Measurements from ENCODE around the gene MAX. TPM values are rescaled to one million over a fixed set of nuclear protein-coding genes. Genes with fewer than 3 reads are reported as not detected.

Gene MAX
- total and polyA plus RNA-seq, 3 donors from 2014 or later, result 53.1 to 56.7 (median 56.4) TPM

DNA sequence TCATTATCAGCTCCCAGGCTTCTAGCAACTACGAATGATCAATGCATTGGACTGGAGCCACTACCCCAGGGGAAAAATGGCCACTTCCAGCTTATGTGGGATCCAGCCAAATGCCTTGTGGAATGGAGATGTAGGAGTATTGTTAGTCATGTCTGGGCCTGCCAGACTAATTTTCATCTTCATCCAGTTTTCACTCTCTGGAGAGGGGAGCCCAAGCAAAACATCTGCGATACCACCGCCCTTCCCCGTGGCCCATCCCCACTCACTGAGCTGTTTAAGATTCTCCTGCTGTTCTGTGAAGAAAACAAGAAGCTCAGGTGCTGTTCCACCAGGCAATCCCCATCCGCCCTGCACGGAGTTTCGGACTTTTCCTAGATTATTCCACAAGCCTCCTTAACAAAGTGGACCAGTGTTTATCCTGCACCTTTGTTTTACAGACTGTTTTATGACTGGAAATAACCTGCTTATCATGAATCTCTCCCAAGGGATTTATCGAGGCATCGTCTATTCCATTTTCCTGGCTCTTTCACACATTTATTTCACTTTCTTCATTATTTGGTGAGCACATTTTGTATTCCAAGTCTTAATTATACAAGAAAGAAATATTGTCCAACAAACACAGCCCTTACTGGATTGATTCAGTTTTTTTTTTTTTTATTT lies 35.5 kb upstream of the MAX start:
- TF ChIP-seq, protein P1, sequence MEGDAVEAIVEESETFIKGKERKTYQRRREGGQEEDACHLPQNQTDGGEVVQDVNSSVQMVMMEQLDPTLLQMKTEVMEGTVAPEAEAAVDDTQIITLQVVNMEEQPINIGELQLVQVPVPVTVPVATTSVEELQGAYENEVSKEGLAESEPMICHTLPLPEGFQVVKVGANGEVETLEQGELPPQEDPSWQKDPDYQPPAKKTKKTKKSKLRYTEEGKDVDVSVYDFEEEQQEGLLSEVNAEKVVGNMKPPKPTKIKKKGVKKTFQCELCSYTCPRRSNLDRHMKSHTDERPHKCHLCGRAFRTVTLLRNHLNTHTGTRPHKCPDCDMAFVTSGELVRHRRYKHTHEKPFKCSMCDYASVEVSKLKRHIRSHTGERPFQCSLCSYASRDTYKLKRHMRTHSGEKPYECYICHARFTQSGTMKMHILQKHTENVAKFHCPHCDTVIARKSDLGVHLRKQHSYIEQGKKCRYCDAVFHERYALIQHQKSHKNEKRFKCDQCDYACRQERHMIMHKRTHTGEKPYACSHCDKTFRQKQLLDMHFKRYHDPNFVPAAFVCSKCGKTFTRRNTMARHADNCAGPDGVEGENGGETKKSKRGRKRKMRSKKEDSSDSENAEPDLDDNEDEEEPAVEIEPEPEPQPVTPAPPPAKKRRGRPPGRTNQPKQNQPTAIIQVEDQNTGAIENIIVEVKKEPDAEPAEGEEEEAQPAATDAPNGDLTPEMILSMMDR (IDR thresholded peaks at IDR 0.05), result no peak
- no peak for TF ChIP-seq POLR2A (IDR thresholded peaks at IDR 0.05)
- H3K4me3 ChIP-seq, result no peak overlapping the region
- H3K27ac ChIP-seq, result no peak overlapping the region
- no peaks in the 10 kb centered on the region for H3K27me3 ChIP-seq
- no peaks in the 10 kb centered on the region for H3K4me1 ChIP-seq
- no peak for DNase-seq
- no peaks in the 10 kb centered on the region for H3K36me3 ChIP-seq (ENCODE audit: low read depth, missing control alignments)
- intact Hi-C loops (cut with DNase I; ENCODE audit: low total_unique reads), result no loop called here
- H3K9me3 ChIP-seq, result no peaks in the 10 kb centered on the region
- 55 to 62% methylated on average over 9 of the region's 9 CpGs for WGBS, 2 donors

DNA sequence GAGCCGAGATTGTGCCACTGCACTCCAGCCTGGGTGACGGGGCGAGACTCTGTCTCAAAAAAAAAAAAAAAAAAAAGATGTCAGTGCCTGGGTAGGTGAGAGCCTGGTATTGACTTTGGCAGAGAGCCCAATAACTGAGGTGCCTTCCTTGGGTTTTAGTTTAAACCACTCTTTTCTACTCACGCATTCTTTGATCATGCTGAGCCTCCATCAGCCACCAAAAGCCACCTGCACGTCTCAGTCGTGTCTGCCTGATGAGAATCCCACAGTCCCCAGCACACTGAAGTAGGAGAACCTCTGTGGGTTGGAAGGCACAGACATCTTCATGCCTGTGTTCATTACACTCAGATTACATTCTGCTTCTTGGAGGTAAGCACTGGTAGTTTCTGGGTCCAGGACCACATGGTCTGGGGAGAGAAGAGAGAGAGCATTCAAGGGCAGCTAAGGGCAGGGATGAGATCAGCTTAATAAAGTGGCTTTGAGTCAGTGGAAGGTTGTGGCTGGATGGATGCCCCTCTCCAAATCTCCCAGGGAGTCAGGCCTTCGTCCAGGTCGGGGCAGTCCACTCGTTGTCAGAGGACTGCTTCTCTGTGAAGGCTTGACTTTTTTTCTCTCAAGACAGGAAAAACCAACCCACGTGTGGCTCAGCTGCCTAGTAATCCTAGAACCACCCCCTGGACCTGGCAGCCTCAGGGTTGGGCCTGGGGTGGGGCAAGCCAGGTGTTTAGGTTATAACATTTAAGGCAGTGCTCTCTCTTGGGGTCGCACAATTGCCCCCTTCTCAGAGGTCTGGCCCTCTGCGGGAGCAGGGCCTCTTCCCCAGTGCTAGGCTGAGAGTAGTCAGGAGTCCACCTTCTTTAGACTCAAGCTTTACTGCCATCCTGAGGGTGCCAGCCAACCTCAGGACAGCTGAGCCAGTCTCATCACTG lies 32.6 kb upstream of the MAX start:
- no peak for DNase-seq
- Histone ChIP-seq H3K36me3 (ENCODE audit: low read depth, missing control alignments) (no peaks in the 10 kb centered on the region), H3K9me3 (no peaks in the 10 kb centered on the region), H3K4me3 (no peak overlapping the region), H3K4me1 (no peaks in the 10 kb centered on the region), H3K27me3 (no peaks in the 10 kb centered on the region), H3K27ac (no peak overlapping the region)
- intact Hi-C loops (cut with DNase I; ENCODE audit: low total_unique reads), result no loop called here
- 87% methylated on average over 12 of the region's 12 CpGs for WGBS, 2 donors
- TF ChIP-seq, protein P1 (IDR thresholded peaks at IDR 0.05), result no peak
- no peak for TF ChIP-seq POLR2A (IDR thresholded peaks at IDR 0.05)

DNA sequence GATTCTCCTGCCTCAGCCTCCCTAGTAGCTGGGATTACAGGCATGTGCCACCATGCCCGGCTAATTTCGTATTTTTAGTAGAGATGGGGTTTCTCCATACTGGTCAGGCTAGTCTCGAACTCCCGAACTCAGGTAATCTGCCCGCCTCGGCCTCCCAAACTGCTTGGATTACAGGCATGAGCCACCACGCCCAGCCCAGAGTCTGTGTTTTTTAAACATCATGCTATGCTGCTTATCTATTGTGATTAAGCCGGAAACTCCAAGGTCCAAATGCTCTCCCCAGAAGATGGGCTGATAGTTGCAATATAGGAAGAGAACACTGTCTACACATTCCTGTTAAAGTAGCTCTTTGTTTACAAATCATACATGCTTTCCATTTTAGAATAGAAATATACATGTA lies 30.5 kb upstream of the MAX start:
- no peaks in the 10 kb centered on the region for H3K4me1 ChIP-seq
- no peaks in the 10 kb centered on the region for H3K36me3 ChIP-seq (ENCODE audit: low read depth, missing control alignments)
- no peak overlapping the region for H3K4me3 ChIP-seq
- no peak overlapping the region for H3K27ac ChIP-seq
- TF ChIP-seq, protein P1 (IDR thresholded peaks at IDR 0.05), result no peak
- no peak for TF ChIP-seq POLR2A (IDR thresholded peaks at IDR 0.05)
- intact Hi-C loops (cut with DNase I; ENCODE audit: low total_unique reads), result no loop called here
- no peaks in the 10 kb centered on the region for H3K27me3 ChIP-seq
- no peaks in the 10 kb centered on the region for H3K9me3 ChIP-seq
- no peak for DNase-seq
- WGBS, 2 donors, result 90 to 98% methylated on average over 8 of the region's 8 CpGs

DNA sequence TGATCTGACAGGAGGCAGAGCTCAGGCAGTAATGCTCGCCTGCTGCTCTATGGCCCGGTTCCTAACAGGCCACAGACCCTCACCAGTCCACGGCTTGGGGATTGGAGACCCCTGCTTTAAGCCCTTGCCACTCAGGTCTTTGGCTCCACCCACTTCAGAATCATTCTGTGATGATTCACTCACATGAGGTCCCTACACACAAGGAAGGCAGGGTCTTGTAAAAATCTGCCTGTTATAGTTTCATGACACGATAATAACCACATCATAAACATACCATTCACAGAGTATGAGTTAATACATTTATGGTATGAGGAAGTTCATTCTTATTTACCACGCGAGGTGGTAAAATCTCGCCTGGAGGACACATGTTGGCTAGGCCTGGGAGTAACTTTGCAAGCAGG lies 29.0 kb upstream of the MAX start:
- no peak overlapping the region for H3K4me3 ChIP-seq
- 91% methylated on average over 7 of the region's 7 CpGs for WGBS, 2 donors
- no peaks in the 10 kb centered on the region for H3K27me3 ChIP-seq
- no peak for DNase-seq
- H3K27ac ChIP-seq, result no peak overlapping the region
- TF ChIP-seq, protein P1 (IDR thresholded peaks at IDR 0.05), result no peak
- no peak for TF ChIP-seq POLR2A (IDR thresholded peaks at IDR 0.05)
- intact Hi-C loops (cut with DNase I; ENCODE audit: low total_unique reads), result no loop called here
- H3K36me3 ChIP-seq (ENCODE audit: low read depth, missing control alignments), result no peaks in the 10 kb centered on the region
- H3K4me1 ChIP-seq, result no peaks in the 10 kb centered on the region
- H3K9me3 ChIP-seq, result no peaks in the 10 kb centered on the region
